Omental fat pad (tissue), 4 donors: Measurements from ENCODE around the gene RRP12. TPM values are rescaled to one million over a fixed set of nuclear protein-coding genes. Genes with fewer than 3 reads are reported as not detected.
"Not testable (repeated sequence)": the region's sequence is repeated elsewhere in the genome, so short reads cannot be mapped to it uniquely, and the experiment has no call there.

Source experiments
- ATAC-seq: fragments of 150-250 bp; one replicate; pipeline ENCODE4 v1.9.1; 2016; ENCODE audit warnings: mild to moderate bottlenecking, moderate library complexity; ENCODE audit not compliant: low FRiP score
- DNase-seq: peaks from one replicate; pipeline ENCODE4 v3.0.0-alpha.2; 2019; ENCODE audit warnings: low spot score
- CTCF ChIP-seq, 3 donors: fragments of 450-650 bp; IDR thresholded peaks; one replicate each; pipeline ENCODE4 v1.5.1; 2016 to 2017; ENCODE audit warnings: antibody characterized with exemption in 3 of 3, mild to moderate bottlenecking in 3 of 3, moderate library complexity in 2 of 3
- total RNA-seq, 4 donors: library from RNA; depleted of rRNA; stranded (reverse); fragments of >200 nt; gene quantifications; one replicate each; pipeline ENCODE4 v1.1.0, GENCODE V29; 2016

The RRP12 gene
- total RNA-seq, 4 donors from 2014 or later = 14.2 to 89.3 (median 18.7) TPM

GRCh38 chr10:97407211-97407951 lies 6.2 kb upstream of the RRP12 start:
- TF ChIP-seq CTCF (IDR thresholded peaks at IDR 0.05) = peak in 1 of 3 donors; percentile 50
- no peak for DNase-seq

GRCh38 chr10:97406483-97406882 lies 5.3 kb upstream of the RRP12 start:
- not testable (repeated sequence) for DNase-seq, ATAC-seq

More at GRCh38 chr10:97407211-97407951, 6.2 kb upstream of the RRP12 start:
- ATAC-seq = peak; percentile 93

- ATAC-seq = no peak
- no peak for DNase-seq
- TF ChIP-seq CTCF (IDR thresholded peaks at IDR 0.05) = no peak
These were observed 4.9 kb upstream of the RRP12 start for GRCh38 chr10:97406064-97406463.

GRCh38 chr10:97404044-97404443 lies 2.9 kb upstream of the RRP12 start:
- ATAC-seq = no peak
- TF ChIP-seq CTCF (IDR thresholded peaks at IDR 0.05) = no peak
- no peak for DNase-seq

- TF ChIP-seq CTCF (IDR thresholded peaks at IDR 0.05) = no peak
- ATAC-seq (no peak), DNase-seq (no peak)
These were observed 347 bp upstream of the RRP12 start for GRCh38 chr10:97401455-97401919.

GRCh38 chr10:97399843-97400545 lies 1.1 kb downstream of the RRP12 start:
- DNase-seq (no peak), ATAC-seq (no peak)
- TF ChIP-seq CTCF (IDR thresholded peaks at IDR 0.05) = no peak

GRCh38 chr10:97396056-97396455 lies 5.1 kb downstream of the RRP12 start:
- no peak for ATAC-seq
- DNase-seq = no peak
- no peak for TF ChIP-seq CTCF (IDR thresholded peaks at IDR 0.05)
